Astrocyte of the cerebellum (primary cell): ENCODE data around the gene KPNA4.

Source experiments
- DNase-seq: peaks from one replicate; pipeline ENCODE4 v3.0.0-alpha.2; 2011; ENCODE audit warnings: low read depth
- H3K4me3 ChIP-seq: 2 replicates; pipeline ENCODE4 v1.5.1; 2011; ENCODE audit warnings: mild to moderate bottlenecking, low read depth, low read length, moderate library complexity
- in situ Hi-C: cut with HindIII; loops from 2 replicates; pipeline ENCODE4 v1.10.0; 2017; ENCODE audit warnings: low sequenced_read_pairs
- TF ChIP-seq, protein P1 (sequence below): IDR thresholded peaks from 2 replicates; pipeline ENCODE4 v1.5.1; 2012; ENCODE audit warnings: low read length, low read depth, moderate library complexity, mild to moderate bottlenecking; ENCODE audit errors: missing control alignments

The KPNA4 gene

DNA sequence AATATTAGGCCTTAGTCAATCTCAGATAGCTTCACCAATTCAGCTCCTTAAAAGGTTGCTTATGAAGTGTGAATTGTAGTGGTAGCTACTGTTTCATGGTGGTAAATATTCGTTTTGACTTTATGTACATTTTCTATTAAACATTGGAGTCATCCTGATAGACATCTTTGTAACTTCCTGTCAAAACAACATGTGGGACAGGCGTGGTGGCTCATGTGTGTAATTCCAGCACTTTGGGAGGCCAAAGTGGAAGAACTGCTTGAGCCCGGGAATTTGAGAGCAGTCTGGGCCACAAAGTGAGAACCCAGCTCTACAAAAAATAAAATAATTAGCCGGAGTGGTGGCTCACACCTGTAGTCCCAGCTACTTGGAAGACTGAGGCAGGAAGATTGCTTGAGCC, 113.8 kb downstream of the KPNA4 start:
- in situ Hi-C loops: no loop called here
- no peak overlapping the region for H3K4me3 ChIP-seq
- TF ChIP-seq, protein P1, sequence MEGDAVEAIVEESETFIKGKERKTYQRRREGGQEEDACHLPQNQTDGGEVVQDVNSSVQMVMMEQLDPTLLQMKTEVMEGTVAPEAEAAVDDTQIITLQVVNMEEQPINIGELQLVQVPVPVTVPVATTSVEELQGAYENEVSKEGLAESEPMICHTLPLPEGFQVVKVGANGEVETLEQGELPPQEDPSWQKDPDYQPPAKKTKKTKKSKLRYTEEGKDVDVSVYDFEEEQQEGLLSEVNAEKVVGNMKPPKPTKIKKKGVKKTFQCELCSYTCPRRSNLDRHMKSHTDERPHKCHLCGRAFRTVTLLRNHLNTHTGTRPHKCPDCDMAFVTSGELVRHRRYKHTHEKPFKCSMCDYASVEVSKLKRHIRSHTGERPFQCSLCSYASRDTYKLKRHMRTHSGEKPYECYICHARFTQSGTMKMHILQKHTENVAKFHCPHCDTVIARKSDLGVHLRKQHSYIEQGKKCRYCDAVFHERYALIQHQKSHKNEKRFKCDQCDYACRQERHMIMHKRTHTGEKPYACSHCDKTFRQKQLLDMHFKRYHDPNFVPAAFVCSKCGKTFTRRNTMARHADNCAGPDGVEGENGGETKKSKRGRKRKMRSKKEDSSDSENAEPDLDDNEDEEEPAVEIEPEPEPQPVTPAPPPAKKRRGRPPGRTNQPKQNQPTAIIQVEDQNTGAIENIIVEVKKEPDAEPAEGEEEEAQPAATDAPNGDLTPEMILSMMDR: no peak
- no peak for DNase-seq

- TF ChIP-seq, protein P1: no peak
- in situ Hi-C loops: no loop called here
- no peak overlapping the region for H3K4me3 ChIP-seq
- DNase-seq: peak; percentile 37
Observed at GRCh38 chr3:160450846-160451245, 114.5 kb downstream of the KPNA4 start.

- in situ Hi-C loops: no loop called here
- DNase-seq: peak; percentile 93
- TF ChIP-seq, protein P1: peak; percentile 14
- peak within 1 kb of the TSS; percentile 78 for H3K4me3 ChIP-seq
Observed at GRCh38 chr3:160449636-160450598, 115.5 kb downstream of the KPNA4 start, which contains the start of gene TRIM59. Gene TRIM59, minus strand, starts transcription at chr3:160449786. Its CDS starts 10,603 bp downstream, at chr3:160439183.

- no peak for DNase-seq
- in situ Hi-C loops: no loop called here
- TF ChIP-seq, protein P1: no peak
- peak overlapping the region; percentile 78 for H3K4me3 ChIP-seq
Observed at GRCh38 chr3:160448845-160449635, 116.3 kb downstream of the KPNA4 start.

DNA sequence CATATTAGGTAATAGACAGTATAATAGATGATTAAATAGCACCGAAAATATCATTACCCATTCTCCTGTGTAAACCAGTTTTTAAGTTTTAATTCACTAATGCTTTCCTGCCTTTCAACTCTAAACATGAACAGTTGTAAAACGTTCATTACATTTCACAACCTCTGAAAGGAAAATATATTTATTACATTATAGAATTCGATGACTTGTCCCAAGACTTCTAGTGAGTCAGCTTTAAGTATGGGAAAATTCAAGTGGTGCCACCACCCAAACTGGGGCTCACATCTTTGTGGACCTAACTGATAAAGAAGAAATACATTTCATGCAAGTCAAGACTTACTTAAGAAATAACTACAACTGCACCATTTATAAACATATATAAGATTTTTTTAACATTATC, 117.8 kb downstream of the KPNA4 start:
- in situ Hi-C loops: no loop called here
- H3K4me3 ChIP-seq: peak overlapping the region; percentile 78
- TF ChIP-seq, protein P1: no peak
- DNase-seq: no peak

DNA sequence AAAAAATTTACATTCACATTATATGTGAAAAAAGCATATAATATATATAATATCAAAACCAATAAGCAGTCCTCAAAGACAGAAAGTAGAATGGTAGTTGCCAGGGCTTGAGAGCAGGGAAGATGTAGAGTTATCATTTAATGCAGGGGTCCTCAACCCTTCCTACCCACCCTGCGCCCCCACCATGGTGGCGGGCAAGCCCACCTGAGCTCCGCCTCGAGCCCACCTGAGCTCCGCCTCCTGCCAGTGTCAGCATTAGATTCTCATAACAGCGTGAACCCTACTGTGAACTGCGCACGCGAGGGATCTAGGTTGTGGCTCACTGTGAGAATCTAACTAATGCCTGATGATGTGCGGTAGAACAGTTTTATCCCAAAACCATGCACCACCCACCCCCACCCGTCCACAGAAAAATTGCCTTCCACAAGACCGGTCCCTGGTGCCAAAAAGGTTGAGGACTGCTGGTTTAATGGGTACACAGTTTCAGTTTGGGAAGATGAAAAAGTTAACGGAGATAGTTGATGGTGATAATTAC, 118.8 kb downstream of the KPNA4 start:
- in situ Hi-C loops: no loop called here
- TF ChIP-seq, protein P1: no peak
- H3K4me3 ChIP-seq: no peak overlapping the region
- DNase-seq: no peak
